Thoracic aorta (tissue), 2 donors: ENCODE data around the gene HSD11B1. TPM values are rescaled to one million over a fixed set of nuclear protein-coding genes. Genes with fewer than 3 reads are reported as not detected.
"Not testable (repeated sequence)": the region's sequence is repeated elsewhere in the genome, so short reads cannot be mapped to it uniquely, and the experiment has no call there.

Experiments used
- ATAC-seq: fragments of 150-250 bp; one replicate; pipeline ENCODE4 v1.8.0; 2017; ENCODE audit warnings: low read depth; ENCODE audit not compliant: insufficient number of reproducible peaks, low FRiP score
- DNase-seq: peaks from one replicate; pipeline ENCODE4 v3.0.0-alpha.2; 2020; ENCODE audit warnings: low spot score
- H3K27ac ChIP-seq, 2 donors: fragments of 200-600 bp; sonication (generic); 1 replicate in 1 of 2; 2 replicates in 1 of 2; pipeline ENCODE4 v1.5.1; 2016; ENCODE audit warnings: mild to moderate bottlenecking in 2 of 2, moderate library complexity in 2 of 2
- H3K27me3 ChIP-seq: fragments of 200-600 bp; sonication (generic); replicated peaks from 2 replicates; pipeline ENCODE4 v1.6.0; 2016; ENCODE audit warnings: mild to moderate bottlenecking; ENCODE audit not compliant: insufficient read depth
- H3K36me3 ChIP-seq: fragments of 200-600 bp; sonication (generic); one replicate; pipeline ENCODE4 v1.5.1; 2016
- H3K4me1 ChIP-seq, 2 donors: fragments of 200-600 bp; sonication (generic); 1 replicate in 1 of 2; 2 replicates in 1 of 2; pipeline versions ENCODE4 v1.5.1 to v1.6.0; 2016; ENCODE audit warnings: low read depth in 2 of 2, mild to moderate bottlenecking in 1 of 2; ENCODE audit not compliant: control insufficient read depth in 1 of 2
- H3K4me3 ChIP-seq: fragments of 200-600 bp; sonication (generic); 2 replicates; pipeline ENCODE4 v1.5.1; 2016; ENCODE audit warnings: mild to moderate bottlenecking
- H3K9me3 ChIP-seq: fragments of 200-600 bp; sonication (generic); 2 replicates; pipeline ENCODE4 v1.5.1; 2016
- total RNA-seq, 2 donors: library from RNA; depleted of rRNA; stranded (reverse); fragments of >200 nt; gene quantifications; one replicate each; pipeline versions ENCODE4 v1.1.0 to v1.2.3, GENCODE V29; 2016
- TF ChIP-seq, protein P1 (sequence below): fragments of 200-600 bp; sonication (generic); IDR thresholded peaks from one replicate; pipeline ENCODE4 v1.5.1; 2019; ENCODE audit warnings: antibody characterized with exemption

The HSD11B1 gene
- total RNA-seq, 2 donors from 2014 or later: 15.7 to 24.4 TPM

DNA sequence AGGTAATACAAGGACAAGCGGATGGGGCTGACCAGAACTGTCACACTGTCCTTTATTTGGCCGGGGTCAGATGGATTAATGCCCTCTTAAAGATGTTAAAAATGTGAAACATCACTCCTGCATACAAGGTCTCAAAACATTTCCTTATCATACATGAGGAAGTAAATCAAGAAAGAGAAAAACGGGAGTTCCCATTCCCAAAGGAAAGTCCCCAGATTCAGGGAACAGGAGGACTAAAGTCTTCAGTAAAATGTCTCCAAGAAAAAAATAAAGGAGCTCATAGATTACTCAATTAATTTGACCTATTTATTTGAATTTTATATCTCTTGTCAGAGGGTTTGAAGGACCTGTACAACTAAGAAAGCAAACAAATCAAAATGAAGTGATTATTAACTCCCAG lies 13.4 kb upstream of the HSD11B1 start:
- no peaks in the 10 kb centered on the region for H3K4me1 ChIP-seq
- ATAC-seq (no peak), DNase-seq (no peak)
- no peaks in the 10 kb centered on the region for H3K9me3 ChIP-seq
- TF ChIP-seq, protein P1, sequence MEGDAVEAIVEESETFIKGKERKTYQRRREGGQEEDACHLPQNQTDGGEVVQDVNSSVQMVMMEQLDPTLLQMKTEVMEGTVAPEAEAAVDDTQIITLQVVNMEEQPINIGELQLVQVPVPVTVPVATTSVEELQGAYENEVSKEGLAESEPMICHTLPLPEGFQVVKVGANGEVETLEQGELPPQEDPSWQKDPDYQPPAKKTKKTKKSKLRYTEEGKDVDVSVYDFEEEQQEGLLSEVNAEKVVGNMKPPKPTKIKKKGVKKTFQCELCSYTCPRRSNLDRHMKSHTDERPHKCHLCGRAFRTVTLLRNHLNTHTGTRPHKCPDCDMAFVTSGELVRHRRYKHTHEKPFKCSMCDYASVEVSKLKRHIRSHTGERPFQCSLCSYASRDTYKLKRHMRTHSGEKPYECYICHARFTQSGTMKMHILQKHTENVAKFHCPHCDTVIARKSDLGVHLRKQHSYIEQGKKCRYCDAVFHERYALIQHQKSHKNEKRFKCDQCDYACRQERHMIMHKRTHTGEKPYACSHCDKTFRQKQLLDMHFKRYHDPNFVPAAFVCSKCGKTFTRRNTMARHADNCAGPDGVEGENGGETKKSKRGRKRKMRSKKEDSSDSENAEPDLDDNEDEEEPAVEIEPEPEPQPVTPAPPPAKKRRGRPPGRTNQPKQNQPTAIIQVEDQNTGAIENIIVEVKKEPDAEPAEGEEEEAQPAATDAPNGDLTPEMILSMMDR: no peak
- H3K27ac ChIP-seq: no peak overlapping the region
- no peaks in the 10 kb centered on the region for H3K27me3 ChIP-seq
- H3K36me3 ChIP-seq: no peaks in the 10 kb centered on the region
- no peak overlapping the region for H3K4me3 ChIP-seq

DNA sequence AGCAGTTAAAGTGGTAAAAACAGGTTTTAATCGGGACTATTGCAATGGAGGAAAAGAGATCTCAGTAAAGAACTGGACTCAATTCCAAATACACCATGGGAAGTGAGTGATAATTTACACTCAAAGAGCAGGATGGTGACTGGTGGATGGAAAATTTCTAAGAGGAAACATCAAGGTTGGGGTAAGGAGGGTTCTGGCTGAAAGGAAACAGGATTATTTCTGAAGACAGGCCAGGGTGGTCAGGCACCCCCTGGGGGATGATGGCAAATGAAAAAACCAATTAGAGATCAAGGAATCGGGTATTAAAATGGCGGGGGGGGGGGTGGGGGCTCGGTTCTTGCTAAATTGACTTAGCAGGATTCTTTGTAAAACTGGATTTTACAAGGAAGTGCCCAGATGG lies 12.3 kb upstream of the HSD11B1 start:
- DNase-seq (no peak), ATAC-seq (no peak)
- Histone ChIP-seq H3K4me1 (no peaks in the 10 kb centered on the region), H3K9me3 (no peaks in the 10 kb centered on the region), H3K27ac (no peak overlapping the region), H3K4me3 (no peak overlapping the region), H3K36me3 (no peaks in the 10 kb centered on the region), H3K27me3 (no peaks in the 10 kb centered on the region)
- TF ChIP-seq, protein P1: no peak

DNA sequence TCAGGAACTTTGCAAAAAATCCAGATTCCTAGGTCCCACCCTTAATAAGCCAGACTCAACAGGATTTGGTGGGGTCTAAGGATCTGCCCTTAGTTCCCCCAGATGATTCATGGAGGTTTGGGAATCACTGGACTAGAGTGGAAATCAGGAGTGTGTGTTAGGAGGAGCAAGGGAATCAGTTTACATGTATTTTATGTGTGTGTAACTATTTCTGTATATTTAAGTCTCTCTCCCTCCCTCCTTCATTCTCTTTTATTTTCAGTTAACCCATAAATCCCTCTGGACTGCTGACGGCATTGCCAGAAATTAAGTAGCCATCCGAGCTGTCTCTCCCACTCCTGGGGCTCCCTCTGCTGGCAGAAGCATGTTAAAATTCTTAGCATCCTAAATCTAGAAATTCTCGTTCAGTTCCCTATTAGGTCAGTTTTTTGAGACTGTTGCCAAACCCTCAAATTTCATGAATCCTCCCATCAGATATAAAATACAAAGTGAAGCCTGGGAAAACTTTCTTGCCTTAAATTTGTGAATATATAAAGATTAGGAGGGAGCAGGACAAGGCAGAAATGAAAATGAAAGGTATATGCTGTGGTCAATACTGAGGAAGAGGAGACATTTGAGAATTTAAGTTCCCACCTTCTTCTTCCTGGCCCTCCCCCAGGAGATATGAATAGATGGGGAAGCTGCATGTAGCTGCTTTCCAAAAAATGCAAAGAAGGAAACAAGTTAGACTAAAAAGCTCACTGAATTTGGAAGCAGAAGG lies 11.7 kb upstream of the HSD11B1 start:
- ATAC-seq (no peak), DNase-seq (no peak)
- H3K4me1 ChIP-seq: no peaks in the 10 kb centered on the region
- H3K9me3 ChIP-seq: no peaks in the 10 kb centered on the region
- no peak overlapping the region for H3K4me3 ChIP-seq
- TF ChIP-seq, protein P1: peak; percentile 79
- H3K27ac ChIP-seq: no peak overlapping the region
- H3K27me3 ChIP-seq: no peaks in the 10 kb centered on the region
- H3K36me3 ChIP-seq: no peaks in the 10 kb centered on the region

DNA sequence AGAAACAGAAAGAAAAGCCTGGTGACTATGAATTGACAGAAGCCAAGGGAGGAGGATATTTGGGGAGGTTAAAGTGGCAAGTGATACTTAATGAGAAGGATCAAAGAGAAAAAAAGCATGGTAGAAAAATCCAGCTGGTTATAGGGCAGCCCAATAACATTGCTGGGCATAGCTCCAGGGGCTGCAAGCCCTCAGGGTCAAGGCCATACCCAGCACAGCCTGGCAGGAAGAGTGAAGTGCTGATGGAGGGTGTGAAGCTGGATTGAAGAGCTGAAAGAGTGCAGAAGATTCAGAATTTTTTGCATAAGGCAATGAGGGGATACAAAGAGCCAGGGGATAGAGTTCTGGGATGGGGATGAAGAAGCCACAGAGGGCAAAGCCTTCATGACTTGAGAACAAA lies 8.0 kb upstream of the HSD11B1 start:
- H3K36me3 ChIP-seq: no peaks in the 10 kb centered on the region
- H3K9me3 ChIP-seq: no peaks in the 10 kb centered on the region
- DNase-seq (no peak), ATAC-seq (no peak)
- H3K27ac ChIP-seq: no peak overlapping the region
- no peak overlapping the region for H3K4me3 ChIP-seq
- TF ChIP-seq, protein P1: no peak
- H3K4me1 ChIP-seq: no peaks in the 10 kb centered on the region
- no peaks in the 10 kb centered on the region for H3K27me3 ChIP-seq

DNA sequence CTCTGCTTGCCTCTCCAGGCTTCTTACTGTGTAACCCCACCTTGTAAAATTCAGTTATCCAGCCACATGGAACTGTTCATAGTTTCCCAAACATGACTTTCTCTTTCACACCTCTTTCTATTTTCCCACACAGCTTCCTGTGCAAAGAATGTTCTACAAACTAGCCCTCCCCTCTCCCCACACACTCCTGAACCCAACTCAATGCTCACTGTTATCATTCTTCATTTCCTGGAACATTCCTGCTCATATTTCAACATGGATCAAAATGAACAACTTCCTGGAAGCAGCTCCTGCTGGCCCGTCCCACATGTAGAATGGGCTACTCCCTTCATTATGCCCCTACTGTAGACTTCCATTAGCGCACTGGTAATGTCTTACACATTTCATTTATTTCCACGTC lies 7.5 kb upstream of the HSD11B1 start:
- TF ChIP-seq, protein P1: no peak
- no peak for ATAC-seq
- Histone ChIP-seq H3K27ac (no peak overlapping the region), H3K36me3 (no peaks in the 10 kb centered on the region), H3K4me3 (no peak overlapping the region), H3K4me1 (no peaks in the 10 kb centered on the region), H3K27me3 (no peaks in the 10 kb centered on the region), H3K9me3 (no peaks in the 10 kb centered on the region)
- no peak for DNase-seq

DNA sequence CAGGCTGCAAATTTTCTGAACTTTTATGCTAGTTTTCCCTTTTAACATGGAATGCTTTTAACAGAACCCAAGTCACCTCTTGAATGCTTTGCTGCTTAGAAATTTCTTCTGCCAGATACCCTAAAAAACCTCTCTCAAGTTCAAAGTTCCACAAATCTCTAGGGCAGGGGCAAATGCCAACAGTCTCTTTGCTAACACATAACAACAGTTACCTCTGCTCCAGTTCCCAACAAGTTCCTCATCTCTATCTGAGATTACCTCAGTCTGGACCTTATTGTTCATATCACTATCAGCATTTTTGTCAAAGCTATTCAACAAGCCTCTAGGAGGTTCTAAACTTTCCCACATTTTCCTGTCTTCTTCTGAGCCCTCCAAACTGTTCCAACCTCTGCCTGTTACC lies 4.0 kb upstream of the HSD11B1 start:
- H3K27me3 ChIP-seq, H3K9me3 ChIP-seq, H3K4me3 ChIP-seq, H3K36me3 ChIP-seq, DNase-seq, H3K4me1 ChIP-seq, H3K27ac ChIP-seq, ATAC-seq: not testable (repeated sequence)
